IPS-NIHi7 (cell line): ENCODE data around the gene MIGA2.
A peak's percentile ranks its signal among the peaks of the same experiment; 100 is the strongest.

Experiments used
- DNase-seq: peaks from one replicate; pipeline ENCODE4 v3.0.0; 2012; ENCODE audit warnings: mixed read lengths; ENCODE audit errors: extremely low spot score

MIGA2 gene

GRCh38 chr9:129010267-129010975 is 26.0 kb upstream of the MIGA2 start:
- no peak for DNase-seq

- DNase-seq, result no peak
Measured at GRCh38 chr9:129011170-129011569, 25.3 kb upstream of the MIGA2 start.

- DNase-seq, result no peak
Measured at GRCh38 chr9:129011761-129012181, 24.7 kb upstream of the MIGA2 start.

GRCh38 chr9:129012343-129012742 is 24.1 kb upstream of the MIGA2 start:
- no peak for DNase-seq

- DNase-seq, result no peak
Measured at GRCh38 chr9:129012893-129013448, 23.5 kb upstream of the MIGA2 start.

GRCh38 chr9:129013674-129014073 is 22.8 kb upstream of the MIGA2 start:
- DNase-seq, result no peak

- no peak for DNase-seq
Measured at GRCh38 chr9:129014124-129014523, 22.3 kb upstream of the MIGA2 start.

GRCh38 chr9:129014608-129015007 is 21.8 kb upstream of the MIGA2 start:
- no peak for DNase-seq

- DNase-seq, result no peak
Measured at GRCh38 chr9:129021091-129021490, 15.3 kb upstream of the MIGA2 start.

- no peak for DNase-seq
Measured at GRCh38 chr9:129022037-129022436, 14.4 kb upstream of the MIGA2 start.

- peak; percentile 58 for DNase-seq
Measured at GRCh38 chr9:129023036-129023907, 13.2 kb upstream of the MIGA2 start.

GRCh38 chr9:129023908-129024233 is 12.6 kb upstream of the MIGA2 start:
- no peak for DNase-seq

GRCh38 chr9:129026442-129027223 is 9.8 kb upstream of the MIGA2 start:
- peak; percentile 74 for DNase-seq

GRCh38 chr9:129027224-129027684 is 9.2 kb upstream of the MIGA2 start:
- DNase-seq, result no peak

GRCh38 chr9:129027685-129028191 is 8.7 kb upstream of the MIGA2 start:
- DNase-seq, result no peak

GRCh38 chr9:129028192-129028966 is 8.0 kb upstream of the MIGA2 start, which contains the start of gene SH3GLB2:
Gene SH3GLB2, minus strand, starts transcription at chr9:129028331. Its CDS starts 177 bp downstream, at chr9:129028154.
- DNase-seq, result peak; percentile 97

- DNase-seq, result no peak
Measured at GRCh38 chr9:129030191-129030590, 6.2 kb upstream of the MIGA2 start.

GRCh38 chr9:129031514-129031913 is 4.9 kb upstream of the MIGA2 start:
- DNase-seq, result no peak

- DNase-seq, result no peak
Measured at GRCh38 chr9:129032541-129033159, 3.8 kb upstream of the MIGA2 start.

GRCh38 chr9:129033216-129033615 is 3.2 kb upstream of the MIGA2 start:
- DNase-seq, result no peak
